H9 (cell line): ENCODE data around the gene ZSCAN18. TPM values are rescaled to one million over a fixed set of nuclear protein-coding genes. Genes with fewer than 3 reads are reported as not detected.

ENCODE experiments used
- DNase-seq: peaks from one replicate; pipeline ENCODE4 v3.0.0-alpha.2; 2017
- H2AFZ ChIP-seq: one replicate; pipeline ENCODE4 v1.6.1; 2013; ENCODE audit warnings: mild to moderate bottlenecking, low read length, control low read depth, moderate library complexity
- H2AK5ac ChIP-seq: 2 replicates; pipeline ENCODE4 v1.6.1; 2013; ENCODE audit warnings: low read length, control low read depth, mixed read lengths; ENCODE audit not compliant: insufficient read length
- H2BK120ac ChIP-seq: one replicate; pipeline ENCODE4 v1.6.1; 2013; ENCODE audit warnings: low read depth, mild to moderate bottlenecking, low read length, control low read depth, inconsistent platforms; ENCODE audit not compliant: poor library complexity, severe bottlenecking
- H2BK12ac ChIP-seq: 2 replicates; pipeline ENCODE4 v1.6.1; 2013; ENCODE audit warnings: low read length, control low read depth, mixed read lengths, low read depth; ENCODE audit not compliant: insufficient read length
- H2BK15ac ChIP-seq: 2 replicates; pipeline ENCODE4 v1.6.1; 2013; ENCODE audit warnings: low read depth, low read length, control low read depth
- H2BK20ac ChIP-seq: one replicate; pipeline ENCODE4 v1.6.1; 2013; ENCODE audit warnings: low read depth, mild to moderate bottlenecking, low read length, control low read depth, inconsistent platforms; ENCODE audit not compliant: poor library complexity, severe bottlenecking
- H2BK5ac ChIP-seq: 2 replicates; pipeline ENCODE4 v1.6.1; 2013; ENCODE audit warnings: low read length, control low read depth, mixed read lengths; ENCODE audit not compliant: insufficient read length
- H3K14ac ChIP-seq: 2 replicates; pipeline ENCODE4 v1.6.1; 2013; ENCODE audit warnings: low read length, control low read depth; ENCODE audit not compliant: insufficient read depth
- H3K18ac ChIP-seq: 2 replicates; pipeline ENCODE4 v1.6.1; 2013; ENCODE audit warnings: low read depth, mild to moderate bottlenecking, mixed read lengths, low read length, control low read depth; ENCODE audit not compliant: insufficient read length
- H3K23ac ChIP-seq: 2 replicates; pipeline ENCODE4 v1.6.1; 2013; ENCODE audit warnings: low read length, control low read depth, mixed read lengths, low read depth; ENCODE audit not compliant: insufficient read length
- H3K23me2 ChIP-seq: 2 replicates; pipeline ENCODE4 v1.6.1; 2013; ENCODE audit warnings: low read depth, mild to moderate bottlenecking, mixed read lengths, low read length, control low read depth; ENCODE audit not compliant: insufficient read length, poor library complexity, severe bottlenecking
- H3K27ac ChIP-seq: 2 replicates; pipeline ENCODE4 v1.5.1; 2013; ENCODE audit warnings: low read length, control low read depth, mixed read lengths, low read depth; ENCODE audit not compliant: insufficient read length
- H3K27me3 ChIP-seq: 2 replicates; pipeline ENCODE4 v1.6.1; 2013; ENCODE audit warnings: low read length, control low read depth, inconsistent platforms; ENCODE audit not compliant: insufficient read depth
- H3K4ac ChIP-seq: 2 replicates; pipeline ENCODE4 v1.6.1; 2013; ENCODE audit warnings: low read depth, mild to moderate bottlenecking, control low read depth, inconsistent platforms, low read length, moderate library complexity
- H3K4me1 ChIP-seq: 2 replicates; pipeline ENCODE4 v1.6.1; 2013; ENCODE audit warnings: low read length, control low read depth, inconsistent platforms; ENCODE audit not compliant: insufficient read depth
- H3K4me2 ChIP-seq: 2 replicates; pipeline ENCODE4 v1.6.1; 2013; ENCODE audit warnings: low read length, control low read depth, mixed read lengths; ENCODE audit not compliant: insufficient read length, insufficient read depth
- H3K56ac ChIP-seq: 2 replicates; pipeline ENCODE4 v1.6.1; 2013; ENCODE audit warnings: low read depth, mild to moderate bottlenecking, mixed read lengths, low read length, control low read depth; ENCODE audit not compliant: insufficient read length
- H3K79me1 ChIP-seq: 2 replicates; pipeline ENCODE4 v1.6.1; 2013; ENCODE audit warnings: low read depth, mild to moderate bottlenecking, moderate library complexity, low read length, control low read depth, inconsistent platforms; ENCODE audit not compliant: insufficient read depth, poor library complexity, severe bottlenecking
- H3K79me2 ChIP-seq: 2 replicates; pipeline ENCODE4 v1.6.1; 2013; ENCODE audit warnings: low read length, control low read depth, inconsistent platforms; ENCODE audit not compliant: insufficient read depth
- H3K9ac ChIP-seq: 2 replicates; pipeline ENCODE4 v1.6.1; 2013; ENCODE audit warnings: low read length, control low read depth, mixed read lengths; ENCODE audit not compliant: insufficient read length; ENCODE audit errors: extremely low read depth
- H3K9me3 ChIP-seq: one replicate; pipeline ENCODE4 v1.6.1; 2013; ENCODE audit warnings: low read depth, low read length, inconsistent platforms; ENCODE audit not compliant: control insufficient read depth
- H3T11ph ChIP-seq: one replicate; pipeline ENCODE4 v1.6.1; 2013; ENCODE audit warnings: mild to moderate bottlenecking, low read length, control low read depth, inconsistent platforms
- H4K20me1 ChIP-seq: one replicate; pipeline ENCODE4 v1.6.1; 2013; ENCODE audit not compliant: control insufficient read depth, insufficient read length, insufficient read depth
- H4K5ac ChIP-seq: 2 replicates; pipeline ENCODE4 v1.6.1; 2013; ENCODE audit warnings: low read depth, mild to moderate bottlenecking, mixed read lengths, low read length, control low read depth; ENCODE audit not compliant: insufficient read length
- H4K8ac ChIP-seq: replicated peaks from 2 replicates; pipeline ENCODE4 v1.6.1; 2013; ENCODE audit warnings: low read length, control low read depth, mixed read lengths, low read depth; ENCODE audit not compliant: insufficient read length
- H4K91ac ChIP-seq: 2 replicates; pipeline ENCODE4 v1.6.1; 2013; ENCODE audit warnings: low read depth, mild to moderate bottlenecking, moderate library complexity, mixed read lengths, low read length, control low read depth; ENCODE audit not compliant: insufficient read length
- H3K27ac Mint-ChIP-seq, 3 experiments: 2 replicates in 2 of 3; 3 replicates in 1 of 3; pipeline ENCODE4 v1.8.0; 2020 to 2021; ENCODE audit warnings: mixed read lengths in 3 of 3, mild to moderate bottlenecking in 1 of 3, moderate library complexity in 1 of 3
- H3K27me3 Mint-ChIP-seq: 2 replicates; pipeline ENCODE4 v1.8.0; 2021; ENCODE audit warnings: low read depth, mild to moderate bottlenecking, moderate library complexity, mixed read lengths
- H3K36me3 Mint-ChIP-seq, 3 experiments: 2 replicates in 2 of 3; 3 replicates in 1 of 3; pipeline ENCODE4 v1.8.0; 2020 to 2021; ENCODE audit warnings: low read depth in 3 of 3, mixed read lengths in 3 of 3; ENCODE audit not compliant: insufficient read depth in 1 of 3
- H3K4me1 Mint-ChIP-seq, 2 experiments: 2 replicates each; pipeline ENCODE4 v1.8.0; 2020; ENCODE audit warnings: mixed read lengths in 2 of 2
- H3K4me3 Mint-ChIP-seq, 2 experiments: 2 replicates in 1 of 2; 3 replicates in 1 of 2; pipeline ENCODE4 v1.8.0; 2020 to 2021; ENCODE audit warnings: mild to moderate bottlenecking in 2 of 2, mixed read lengths in 2 of 2, moderate library complexity in 1 of 2
- H3K9me3 Mint-ChIP-seq, 2 experiments: 2 replicates in 1 of 2; 3 replicates in 1 of 2; pipeline ENCODE4 v1.8.0; 2020; ENCODE audit warnings: mild to moderate bottlenecking in 2 of 2, mixed read lengths in 2 of 2, moderate library complexity in 1 of 2
- WGBS: extraction: QIAGEN DNeasy Blood & Tissue Kit; methylation state at CpG from one replicate; pipeline ENCODE4 v1.1.7; 2013; ENCODE audit warnings: missing lambda C conversion rate, low lambda C conversion rate, mixed read lengths; ENCODE audit not compliant: insufficient read length; ENCODE audit errors: extremely low coverage; 5-methylcytosine and 5-hydroxymethylcytosine counted together
- total RNA-seq: library from RNA; stranded (reverse); gene quantifications from 2 replicates; pipeline ENCODE4 v1.2.1, GENCODE V29; 2021
- TF ChIP-seq, protein P1 (sequence below): fragments of 200-600 bp; sonication (generic); conservative IDR thresholded peaks from 3 replicates; pipeline ENCODE4 v1.8.0; 2021; ENCODE audit warnings: antibody characterized with exemption, mild to moderate bottlenecking

Gene ZSCAN18
- total RNA-seq, 1 experiment from 2014 or later = 40.1 TPM

DNA sequence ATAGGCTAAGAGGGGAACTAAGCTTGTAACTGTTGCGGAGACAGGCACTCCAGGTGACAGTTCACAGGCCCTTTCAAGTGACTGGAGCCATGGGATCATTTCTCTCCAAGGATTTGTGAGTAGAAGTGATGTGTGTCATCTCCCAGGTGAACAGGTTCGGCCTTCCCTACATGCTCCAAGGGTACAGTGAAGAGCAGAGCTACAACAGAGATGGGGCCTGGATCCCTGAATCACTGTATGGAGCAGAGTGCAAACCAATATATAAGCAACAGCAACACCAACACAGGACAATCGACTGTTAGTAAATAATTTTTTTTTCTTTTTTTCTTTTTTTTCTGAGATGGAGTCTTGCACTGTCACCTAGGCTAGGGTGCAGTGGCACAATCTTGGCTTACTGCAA is 15.0 kb downstream of the ZSCAN18 start:
- TF ChIP-seq, protein P1, sequence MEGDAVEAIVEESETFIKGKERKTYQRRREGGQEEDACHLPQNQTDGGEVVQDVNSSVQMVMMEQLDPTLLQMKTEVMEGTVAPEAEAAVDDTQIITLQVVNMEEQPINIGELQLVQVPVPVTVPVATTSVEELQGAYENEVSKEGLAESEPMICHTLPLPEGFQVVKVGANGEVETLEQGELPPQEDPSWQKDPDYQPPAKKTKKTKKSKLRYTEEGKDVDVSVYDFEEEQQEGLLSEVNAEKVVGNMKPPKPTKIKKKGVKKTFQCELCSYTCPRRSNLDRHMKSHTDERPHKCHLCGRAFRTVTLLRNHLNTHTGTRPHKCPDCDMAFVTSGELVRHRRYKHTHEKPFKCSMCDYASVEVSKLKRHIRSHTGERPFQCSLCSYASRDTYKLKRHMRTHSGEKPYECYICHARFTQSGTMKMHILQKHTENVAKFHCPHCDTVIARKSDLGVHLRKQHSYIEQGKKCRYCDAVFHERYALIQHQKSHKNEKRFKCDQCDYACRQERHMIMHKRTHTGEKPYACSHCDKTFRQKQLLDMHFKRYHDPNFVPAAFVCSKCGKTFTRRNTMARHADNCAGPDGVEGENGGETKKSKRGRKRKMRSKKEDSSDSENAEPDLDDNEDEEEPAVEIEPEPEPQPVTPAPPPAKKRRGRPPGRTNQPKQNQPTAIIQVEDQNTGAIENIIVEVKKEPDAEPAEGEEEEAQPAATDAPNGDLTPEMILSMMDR = no peak
- Histone ChIP-seq H2BK15ac (no peak overlapping the region), H4K5ac (no peak overlapping the region), H2BK120ac (no peak overlapping the region), H3K23ac (no peak overlapping the region), H3K23me2 (peaks cover 3% of the 10 kb centered on the region), H3K9ac (no peak overlapping the region), H2BK20ac (no peak overlapping the region), H3K4me1 (no peaks in the 10 kb centered on the region), H3K27ac (no peak overlapping the region), H3K27me3 (no peaks in the 10 kb centered on the region), H3K9me3 (no peaks in the 10 kb centered on the region), H3K79me1 (no peaks in the 10 kb centered on the region), H3K79me2 (no peaks in the 10 kb centered on the region), H3K14ac (no peak overlapping the region), H3K4ac (no peak overlapping the region), H4K20me1 (no peaks in the 10 kb centered on the region), H2BK5ac (no peak overlapping the region), H4K91ac (no peak overlapping the region), H2BK12ac (no peak overlapping the region), H4K8ac (no peak overlapping the region), H2AK5ac (no peak overlapping the region), H3K4me2 (no peak overlapping the region), H3T11ph (no peak overlapping the region), H3K56ac (no peak overlapping the region), H3K18ac (no peak overlapping the region), H2AFZ (no peak overlapping the region)
- peaks cover 9% of the 10 kb centered on the region for H3K27me3 Mint-ChIP-seq
- no peaks in the 10 kb centered on the region for H3K4me1 Mint-ChIP-seq
- DNase-seq = no peak
- H3K27ac Mint-ChIP-seq = no peak overlapping the region; a peak in 1 of 7 replicates
- H3K9me3 Mint-ChIP-seq = peaks cover 45 to 47% of the 10 kb centered on the region in 2 experiments
- H3K36me3 Mint-ChIP-seq = peaks cover 28 to 34% (median 30%) of the 10 kb centered on the region in 3 experiments
- WGBS = no CpG with 5 or more reads among the region's 3 CpGs
- H3K4me3 Mint-ChIP-seq = no peak overlapping the region
